GM19328 (cell line): ENCODE data around the gene SEMA5A.

ENCODE experiments used
- ATAC-seq: cut with Tn5 transposase; IDR thresholded peaks from one replicate; pipeline ENCODE4 v1.9.1; 2021; ENCODE audit warnings: mild to moderate bottlenecking, moderate library complexity; ENCODE audit not compliant: unreplicated experiment

The SEMA5A gene

DNA sequence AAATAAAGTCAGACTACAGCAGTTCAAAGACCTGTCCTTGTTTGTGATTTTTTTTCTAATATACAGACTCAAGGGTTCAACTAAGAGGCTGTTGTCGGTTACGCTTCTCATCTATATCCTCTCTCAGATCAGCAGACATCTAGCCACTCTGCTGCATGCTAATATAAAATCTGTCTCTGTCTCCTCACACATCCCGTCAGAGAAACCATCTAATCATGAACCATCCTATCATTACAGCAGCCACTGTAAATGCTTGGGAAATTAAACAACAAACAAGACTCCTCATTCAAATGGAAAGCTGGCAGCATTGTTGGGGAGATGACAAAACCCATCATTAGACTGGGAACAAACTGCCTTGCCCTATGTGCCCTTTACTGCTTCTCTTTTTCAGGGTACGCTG lies 94.8 kb downstream of the SEMA5A start:
- ATAC-seq: no peak

DNA sequence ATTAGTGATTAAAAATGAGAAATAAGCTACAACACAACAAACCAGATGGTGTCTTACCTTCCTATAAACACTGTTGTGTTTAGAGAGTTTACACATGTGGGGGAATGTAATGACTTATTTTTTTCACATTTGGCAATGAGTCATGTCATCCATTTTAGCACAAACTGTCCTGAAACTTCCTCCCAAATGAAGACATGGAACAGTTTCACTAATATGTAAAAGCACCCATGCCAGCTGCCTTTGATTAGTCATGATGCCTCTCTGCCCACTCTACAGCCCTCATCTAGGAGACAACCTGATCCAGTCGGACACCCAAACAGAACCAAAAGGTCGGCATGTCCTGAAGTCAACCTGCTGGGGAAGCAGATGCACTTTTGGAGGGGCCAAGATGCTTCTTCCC lies 98.2 kb downstream of the SEMA5A start:
- ATAC-seq: no peak

DNA sequence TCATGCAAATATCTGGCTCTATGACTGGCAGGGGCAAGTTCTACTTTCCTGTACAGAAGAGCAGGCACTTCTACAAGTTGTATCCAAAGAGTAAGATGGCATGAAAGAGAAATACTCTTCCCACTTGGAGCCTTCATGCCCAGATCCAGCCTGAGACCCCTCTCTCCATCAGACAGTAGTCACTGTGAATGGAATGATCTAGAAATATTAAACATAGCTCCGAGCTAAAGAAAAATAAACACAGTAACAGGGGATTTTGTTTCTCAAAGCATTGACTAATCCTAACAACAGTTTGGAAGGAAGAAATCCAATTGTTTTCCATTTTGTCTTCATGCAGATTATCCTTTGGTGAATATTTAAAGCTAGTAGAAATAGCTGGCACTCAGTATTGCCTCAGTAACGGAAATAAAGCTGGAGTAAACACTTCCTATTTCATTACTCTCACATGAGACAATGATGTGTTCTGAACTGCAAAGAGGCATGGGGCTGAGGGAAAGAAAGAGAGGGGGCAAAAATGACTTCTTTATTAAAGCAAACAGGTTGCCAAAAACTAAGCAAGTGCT lies 100.0 kb downstream of the SEMA5A start:
- ATAC-seq: no peak

DNA sequence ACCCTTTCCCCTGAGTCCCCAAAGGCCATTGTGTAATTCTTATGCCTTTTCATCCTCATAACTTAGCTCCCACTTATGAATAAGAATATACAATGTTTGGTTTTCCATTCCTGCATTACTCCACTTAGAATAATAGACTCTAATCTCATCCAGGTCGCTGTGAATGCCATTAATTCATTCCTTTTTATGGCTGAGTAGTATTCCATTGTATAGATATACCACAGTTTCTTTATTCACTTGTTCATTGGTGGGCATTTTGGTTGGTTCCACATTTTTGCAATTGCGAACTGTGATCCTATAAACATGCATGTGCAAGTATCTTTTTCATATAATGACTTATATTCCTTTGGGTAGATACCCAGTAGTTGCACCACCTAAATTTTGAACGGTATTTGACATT lies 101.5 kb downstream of the SEMA5A start:
- ATAC-seq: no peak

DNA sequence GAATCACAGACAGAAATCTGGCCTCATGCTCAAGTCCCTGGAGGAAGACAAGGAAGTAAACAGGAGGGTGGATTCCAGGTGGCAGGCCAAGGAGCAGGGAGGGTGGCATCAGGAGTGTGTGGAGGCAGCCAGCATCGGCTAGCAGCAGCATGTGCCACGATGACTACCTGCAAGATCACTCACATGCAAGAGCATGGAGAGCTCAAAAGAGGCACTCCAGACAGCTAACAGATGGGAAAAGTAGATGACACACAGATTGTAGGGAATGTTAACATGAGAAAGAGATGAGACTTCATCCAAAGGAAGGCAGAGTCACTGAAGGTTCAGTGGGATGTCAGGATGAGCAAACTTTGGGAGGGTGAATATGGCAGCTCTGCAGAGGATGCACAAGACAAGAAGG lies 104.3 kb downstream of the SEMA5A start:
- no peak for ATAC-seq

DNA sequence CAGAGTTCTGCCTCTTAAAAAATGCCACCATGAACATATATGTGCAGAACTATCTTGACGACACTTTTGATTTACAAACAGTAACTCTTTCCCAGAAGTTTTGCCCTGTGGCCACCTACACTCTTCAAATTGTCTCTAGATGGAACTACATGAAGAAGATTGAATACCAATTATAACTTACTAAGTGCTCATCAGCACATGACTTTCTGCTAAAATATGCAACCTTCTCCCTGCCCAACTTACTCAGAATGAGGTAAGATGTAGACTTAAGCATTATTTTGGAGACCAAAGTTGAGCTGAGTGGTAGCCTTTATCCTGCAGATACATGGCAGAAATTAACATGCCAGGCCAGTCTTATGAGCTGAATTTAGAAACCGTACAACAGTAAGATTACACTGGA lies 105.4 kb downstream of the SEMA5A start:
- no peak for ATAC-seq

DNA sequence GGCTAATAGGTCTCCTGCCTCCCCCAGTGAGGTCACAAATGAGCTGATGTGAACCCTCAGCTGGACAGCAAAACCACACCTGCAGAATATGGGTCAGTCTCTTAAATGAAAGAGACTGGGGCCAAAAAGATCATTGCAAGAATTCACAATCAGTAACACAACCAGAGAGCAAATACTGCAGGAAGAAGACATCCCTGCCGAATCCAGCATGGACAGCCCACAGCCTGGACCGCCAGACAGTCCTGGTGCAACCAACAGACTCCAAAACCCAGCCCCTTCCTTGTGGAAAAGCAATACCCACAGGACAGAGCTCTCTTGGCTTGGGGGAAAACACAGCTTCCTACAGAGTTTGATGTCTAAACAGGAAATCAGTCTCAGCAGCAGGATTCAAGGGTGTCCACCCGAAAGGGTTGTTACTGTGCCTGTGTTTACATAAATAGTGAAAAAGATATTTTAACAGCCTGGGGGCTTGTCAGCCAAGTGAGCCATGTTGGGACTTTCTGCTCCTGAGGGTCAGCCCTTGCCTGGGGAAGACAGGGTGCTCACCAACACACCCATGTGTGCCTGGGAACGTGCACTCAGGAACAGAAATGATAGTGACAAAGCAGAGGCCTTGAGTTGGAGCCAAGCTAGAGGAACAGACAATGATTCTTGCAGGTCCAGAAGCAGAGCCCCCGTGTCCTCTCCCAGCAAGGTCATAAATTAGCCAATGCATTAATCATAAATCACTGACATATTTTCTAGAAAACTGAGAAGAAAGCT lies 106.2 kb downstream of the SEMA5A start:
- no peak for ATAC-seq

DNA sequence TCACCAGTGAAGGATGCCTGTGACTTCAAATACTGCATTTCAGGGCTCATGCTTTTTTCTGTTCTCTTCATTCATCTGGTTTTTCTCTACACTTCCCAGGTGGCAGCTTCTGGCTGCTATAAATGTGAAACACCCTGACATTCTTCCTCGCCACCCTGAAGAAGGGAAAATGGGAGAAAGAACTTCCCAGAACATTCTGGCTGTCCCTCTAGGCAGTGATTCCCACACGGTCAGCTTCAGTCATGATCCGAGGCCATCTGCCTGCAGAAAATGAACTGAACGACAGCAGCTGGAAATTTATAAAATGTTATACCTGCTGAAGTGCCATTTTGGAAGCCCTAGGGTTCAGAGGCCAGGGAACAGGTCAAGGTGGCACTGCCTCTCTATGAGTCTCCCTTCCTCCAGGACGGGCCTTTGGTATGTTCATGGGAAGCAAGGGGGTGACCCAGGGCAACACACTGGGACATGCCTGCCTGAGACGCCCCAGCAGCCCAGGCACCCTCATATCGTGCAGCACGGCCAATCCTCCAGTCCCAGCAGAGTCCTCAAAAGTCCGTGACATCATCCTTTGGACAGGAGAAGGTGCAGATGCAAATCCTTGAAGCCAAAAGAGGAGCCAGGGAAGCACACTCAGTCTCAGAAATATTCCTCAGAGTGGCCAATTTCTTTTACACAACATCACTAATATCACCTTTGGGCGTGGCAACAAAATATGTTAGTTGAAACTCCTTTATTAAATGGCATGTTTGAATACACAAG lies 107.1 kb downstream of the SEMA5A start:
- no peak for ATAC-seq

DNA sequence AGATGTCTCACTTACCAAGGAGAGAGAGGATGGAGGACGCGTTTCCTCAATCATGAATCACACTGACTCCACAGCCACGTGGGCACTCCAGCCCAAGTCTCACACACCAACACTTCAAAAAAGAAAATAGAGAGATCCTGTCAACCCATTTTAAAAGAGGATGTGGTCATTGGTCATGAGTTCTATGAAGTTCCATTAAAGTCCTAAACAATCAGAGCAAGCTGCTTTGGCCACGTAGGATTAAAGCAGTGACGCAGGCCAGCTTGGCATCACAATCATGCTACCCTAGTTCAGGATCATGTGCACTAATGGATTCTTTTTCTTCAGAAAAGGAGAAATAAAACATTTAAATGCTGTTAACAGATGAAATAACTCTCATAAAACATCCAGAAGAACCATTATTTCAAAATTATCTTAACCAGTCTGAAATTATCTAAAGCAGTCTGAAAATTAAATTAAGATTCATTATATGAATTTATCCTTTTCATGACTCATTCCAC lies 108.1 kb downstream of the SEMA5A start:
- no peak for ATAC-seq

DNA sequence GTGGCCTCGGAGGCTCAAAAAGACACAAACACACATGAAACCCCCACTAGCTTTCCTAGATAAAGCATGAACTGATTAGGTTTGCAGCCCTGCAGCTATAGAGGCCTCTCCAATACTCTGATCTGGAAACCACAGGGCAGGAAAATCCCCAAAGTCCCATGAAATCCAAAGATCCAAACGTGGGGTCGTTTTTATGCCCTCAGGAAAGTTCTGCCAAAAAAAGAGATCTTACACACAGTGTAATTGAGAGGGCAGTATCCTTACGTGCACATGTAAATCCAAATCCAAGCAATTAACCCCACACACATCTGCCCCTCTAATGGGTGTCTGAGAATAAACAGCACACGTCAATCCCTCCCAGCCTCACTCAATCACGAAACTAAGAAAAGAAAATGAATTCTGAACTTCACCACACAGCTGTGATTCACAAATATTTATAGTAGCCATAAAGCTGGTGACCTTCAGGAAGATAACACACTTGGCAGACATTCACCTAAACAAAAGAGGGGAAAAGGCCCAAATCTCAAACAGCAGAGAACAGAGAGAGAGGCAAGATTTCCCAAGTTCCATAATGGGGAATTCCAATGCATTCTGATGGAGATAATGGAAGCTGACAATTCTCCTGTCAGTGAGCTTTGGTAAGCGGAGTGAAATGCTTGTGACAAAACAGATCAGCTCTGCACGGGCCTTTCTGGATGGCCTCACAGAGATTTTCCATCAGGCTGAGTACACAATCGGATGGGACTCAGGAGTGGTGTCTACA lies 114.2 kb downstream of the SEMA5A start:
- ATAC-seq: no peak

DNA sequence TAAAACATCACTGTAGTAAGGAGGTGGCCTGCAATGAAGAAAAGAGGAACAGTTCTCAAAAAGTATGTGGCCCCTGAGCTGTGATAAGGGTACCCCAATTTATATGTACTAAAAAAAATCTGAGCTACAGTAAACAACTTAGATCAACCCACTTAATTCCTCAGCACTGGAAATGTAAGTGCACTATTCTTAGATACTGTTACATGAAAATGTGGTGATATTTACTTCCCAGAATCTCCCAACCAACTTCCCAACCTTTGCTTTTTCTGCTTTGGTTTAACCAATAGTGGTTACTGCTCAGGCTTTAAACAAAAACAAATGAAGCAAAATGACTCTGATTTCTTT lies 114.8 kb downstream of the SEMA5A start:
- no peak for ATAC-seq

DNA sequence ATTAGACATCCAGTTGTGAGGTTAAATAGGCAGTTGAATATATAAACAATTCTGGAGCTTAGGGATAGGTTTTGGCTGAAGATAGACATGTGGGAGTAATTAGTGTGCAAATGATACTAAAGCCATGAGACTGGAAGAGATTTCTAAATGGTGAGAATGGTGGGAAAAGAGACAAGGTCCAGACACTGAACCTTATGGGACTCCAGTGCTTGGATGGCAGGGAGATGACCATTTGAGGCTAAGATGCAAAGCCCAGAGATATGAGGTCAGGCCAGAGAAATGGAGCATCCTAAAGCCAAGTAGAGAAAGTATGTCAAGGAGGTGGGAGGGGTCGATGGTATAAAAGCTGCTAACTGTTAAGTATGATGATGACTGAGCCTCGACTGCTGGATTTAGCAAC lies 115.6 kb downstream of the SEMA5A start:
- ATAC-seq: no peak

DNA sequence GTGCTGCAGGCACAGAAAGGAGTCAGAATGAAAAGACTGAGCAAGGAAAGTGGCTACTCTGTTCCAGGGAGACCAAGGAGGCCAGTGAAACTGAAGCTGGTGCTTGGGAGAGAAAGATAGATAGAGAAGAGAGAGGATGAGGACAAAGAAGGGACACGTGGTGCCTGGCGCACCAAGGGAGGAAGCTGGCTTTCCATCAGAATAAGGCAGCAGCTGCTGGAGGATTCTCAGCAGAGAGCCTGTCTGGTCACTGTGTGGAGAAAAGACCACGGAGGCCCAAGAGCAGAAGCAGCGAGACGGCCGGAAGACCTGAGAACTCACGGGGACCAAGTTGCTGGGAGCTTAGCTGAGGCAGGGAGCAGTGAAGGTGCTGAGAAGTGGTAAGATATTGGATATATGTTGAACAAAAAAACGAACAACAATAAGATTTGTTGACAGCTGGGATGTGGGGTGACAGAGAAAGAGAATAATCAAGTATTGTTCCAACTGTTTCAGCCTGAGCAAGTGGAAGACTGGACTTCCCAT lies 116.1 kb downstream of the SEMA5A start:
- no peak for ATAC-seq

DNA sequence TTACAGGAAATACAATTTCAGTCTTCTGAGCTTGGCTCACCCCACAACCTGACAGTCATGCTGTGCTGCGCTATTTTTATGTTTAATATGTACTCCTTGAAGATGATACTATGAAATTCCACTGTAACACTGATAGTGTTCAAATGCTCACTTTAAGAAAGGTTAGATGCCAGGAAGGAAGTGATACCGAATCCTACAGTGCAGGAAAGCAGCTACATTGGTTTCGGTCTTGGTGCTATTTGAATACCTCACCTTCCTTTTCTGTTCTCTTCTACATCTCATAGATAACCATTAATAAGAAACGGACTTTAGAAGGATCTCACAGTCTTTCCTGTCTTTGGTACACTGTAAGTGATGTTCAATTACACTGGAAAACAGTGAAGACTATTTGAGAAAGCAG lies 117.6 kb downstream of the SEMA5A start:
- ATAC-seq: no peak

DNA sequence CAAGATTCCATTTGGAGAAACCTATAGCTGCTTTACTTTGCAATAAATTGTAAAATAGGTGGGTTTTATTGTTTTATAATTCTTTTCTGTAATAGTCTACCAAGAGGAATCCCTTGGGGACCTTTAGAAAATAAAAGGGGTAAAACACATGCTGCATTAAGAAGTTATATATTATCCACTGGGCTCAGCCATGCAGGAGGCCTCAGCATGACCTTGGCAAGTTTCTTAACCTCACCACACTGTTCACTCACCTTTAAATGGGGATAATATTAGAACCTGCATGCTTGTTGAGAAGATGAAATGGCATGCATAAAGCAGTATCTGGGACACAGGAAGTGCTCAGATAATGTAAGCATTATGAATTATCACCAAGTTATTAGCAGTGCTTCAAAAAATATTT lies 120.2 kb downstream of the SEMA5A start:
- ATAC-seq: no peak

DNA sequence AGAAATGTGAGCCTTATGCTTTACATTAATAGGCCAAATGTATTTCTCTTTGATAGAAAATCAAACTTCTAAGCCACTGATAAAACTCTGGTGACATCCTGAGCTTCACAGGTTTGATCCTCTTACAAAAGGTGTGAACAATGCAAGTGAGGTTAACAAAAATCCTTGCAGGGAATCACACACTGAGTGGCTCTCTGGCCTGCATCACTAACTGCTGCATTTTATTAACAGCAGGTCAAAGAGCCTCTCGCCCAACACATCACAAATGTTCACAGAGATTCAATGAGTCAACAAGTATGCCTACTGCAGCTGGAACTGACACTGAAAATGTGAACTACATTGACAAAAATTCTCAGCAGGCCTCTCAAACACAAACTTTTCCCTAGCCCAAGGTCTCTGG lies 122.3 kb downstream of the SEMA5A start:
- ATAC-seq: no peak

DNA sequence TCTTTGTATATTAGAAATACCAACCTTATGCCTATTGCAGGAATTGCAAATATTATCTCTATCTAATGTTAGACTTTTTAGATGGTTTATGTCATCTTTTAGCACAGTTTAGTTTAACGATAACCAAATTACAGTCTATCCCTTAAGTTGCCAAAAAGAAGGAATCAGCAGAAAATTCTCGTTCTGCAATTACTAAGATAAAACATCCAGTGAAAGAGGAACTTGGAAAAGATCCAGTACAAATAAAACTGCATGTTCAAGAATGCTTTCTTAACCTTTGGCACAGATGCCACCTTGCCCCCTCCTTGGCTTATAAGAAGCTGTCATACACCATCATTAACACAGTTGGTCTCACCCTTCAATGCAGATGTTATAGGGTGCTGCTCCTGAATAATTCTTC lies 124.0 kb downstream of the SEMA5A start:
- ATAC-seq: no peak

DNA sequence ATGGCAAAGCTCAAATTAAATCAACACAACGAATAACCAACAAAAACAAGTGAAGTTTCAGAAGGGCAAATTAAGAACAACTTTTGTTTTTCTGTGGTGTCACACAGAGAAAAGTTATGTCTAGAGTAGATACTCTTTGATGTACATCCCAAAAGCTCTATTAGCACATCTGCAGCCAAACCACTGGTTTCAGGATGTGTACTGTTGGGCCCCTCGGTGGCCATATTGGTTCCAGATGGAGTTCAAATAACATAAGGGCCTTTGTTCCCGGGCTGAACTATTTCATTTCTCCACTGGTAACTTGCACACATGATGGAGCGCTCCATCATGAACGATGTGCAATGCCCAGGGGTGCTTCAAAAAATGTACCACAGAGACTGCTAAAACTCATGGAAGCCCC lies 126.1 kb downstream of the SEMA5A start:
- no peak for ATAC-seq

DNA sequence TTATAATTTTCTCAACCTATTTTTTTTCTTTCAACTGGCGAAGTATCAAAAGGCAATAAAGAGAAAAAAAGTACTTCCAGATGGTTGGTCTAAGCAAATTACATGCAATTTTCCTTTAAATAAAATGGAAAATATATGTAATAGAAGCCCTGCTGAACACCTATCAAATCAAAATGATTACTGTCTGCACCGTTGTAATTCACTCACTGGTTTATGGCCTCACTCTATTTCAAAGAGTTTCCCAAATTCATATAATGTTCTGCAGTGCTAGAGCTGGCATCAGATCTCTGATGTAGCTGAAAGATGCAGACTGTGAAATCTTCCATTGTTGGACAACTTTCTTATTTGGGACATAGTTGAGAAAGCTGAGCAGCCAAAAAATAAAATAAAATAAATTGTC lies 130.3 kb downstream of the SEMA5A start:
- ATAC-seq: no peak

DNA sequence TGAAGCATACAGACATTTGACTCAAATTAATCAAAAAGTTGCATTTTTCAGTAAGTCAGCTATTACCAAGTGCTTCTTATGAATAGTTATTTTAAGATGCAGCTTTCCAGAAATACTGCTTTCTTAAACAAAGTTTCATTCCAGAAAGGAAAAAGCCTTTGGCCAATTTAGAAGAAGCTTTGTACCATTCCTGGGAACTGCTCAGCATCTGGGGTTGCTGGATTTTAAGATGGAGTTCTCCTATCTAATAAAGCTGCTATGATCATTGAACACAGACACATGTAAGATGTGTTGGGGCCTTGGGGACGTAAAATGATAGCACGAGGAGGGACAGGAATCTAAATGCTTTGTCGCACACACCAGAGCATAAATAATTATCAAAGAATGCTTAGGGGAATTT lies 130.8 kb downstream of the SEMA5A start:
- ATAC-seq: no peak

DNA sequence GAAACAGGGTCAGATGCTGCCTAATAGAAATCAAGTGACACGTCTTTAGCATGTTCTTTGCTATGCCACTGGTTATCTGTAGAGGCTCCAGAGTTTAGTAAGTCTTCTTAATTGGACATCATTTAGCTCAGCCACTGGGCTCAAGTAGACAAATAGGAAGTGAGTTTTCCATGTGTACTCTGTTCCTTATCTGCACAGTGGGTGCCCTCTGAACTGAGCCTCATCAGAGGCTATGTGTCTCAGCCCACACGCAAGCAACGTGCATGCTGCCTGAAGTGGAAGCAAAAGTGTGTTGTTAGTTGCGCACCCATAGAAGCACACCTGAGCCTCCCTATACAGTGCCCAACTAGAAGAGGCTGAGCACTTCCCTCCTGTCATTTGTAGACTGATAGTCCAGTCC lies 134.7 kb downstream of the SEMA5A start:
- ATAC-seq: no peak
